SK-N-MC (cell line): ENCODE data around the gene TOP3B.

Experiments used
- EZH2 ChIP-seq: fragments of 200-600 bp; sonication (generic); IDR thresholded peaks from one replicate; pipeline ENCODE4 v1.6.1; 2017; ENCODE audit warnings: antibody characterized with exemption
- FOXP2 ChIP-seq: optimal IDR thresholded peaks from 2 replicates; pipeline ENCODE3; 2011; ENCODE audit warnings: mild to moderate bottlenecking, moderate library complexity; ENCODE audit not compliant: insufficient read depth; ENCODE audit errors: extremely low read length, control extremely low read depth
- POLR2AphosphoS5 ChIP-seq: IDR thresholded peaks from 2 replicates; pipeline ENCODE4 v1.6.1; 2012; ENCODE audit warnings: mild to moderate bottlenecking, low read depth, low read length, borderline replicate concordance

DNA sequence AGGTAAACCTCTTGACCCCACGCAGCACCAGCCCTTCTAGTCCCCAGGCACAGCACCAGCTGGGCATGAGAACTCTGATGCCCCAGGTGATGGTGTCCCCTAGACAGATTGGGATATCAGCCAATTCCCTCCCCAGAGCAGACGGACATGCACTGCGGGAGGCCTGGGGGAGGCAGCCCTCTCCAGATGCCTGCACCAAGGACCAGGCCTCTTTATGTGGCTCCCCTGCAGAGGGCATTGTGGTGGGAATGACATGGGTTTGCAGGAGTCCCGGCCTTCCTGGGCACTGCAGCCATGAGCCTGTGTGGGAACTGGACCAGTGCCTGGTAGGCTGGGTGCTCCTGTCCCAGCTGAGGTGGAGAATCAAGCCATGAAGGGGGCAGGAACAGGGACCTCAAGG, 55.9 kb downstream of the TOP3B start:
- TF ChIP-seq EZH2, result no peak
- TF ChIP-seq POLR2AphosphoS5, result no peak
- TF ChIP-seq FOXP2, result no peak
